ENCODE results near the gene ELAVL2. TPM values are rescaled to one million over a fixed set of nuclear protein-coding genes. Genes with fewer than 3 reads are reported as not detected.

ELAVL2 gene
- total RNA-seq, 1 experiment from 2014 or later = 0.18 TPM

GRCh38 chr9:23682891-23683431, 143.1 kb downstream of the ELAVL2 start:
- Mint-ChIP-seq H3K4me3 (ENCODE audit: unreplicated experiment) (no peak overlapping the region), H3K36me3 (ENCODE audit: insufficient read depth, unreplicated experiment) (no peaks in the 10 kb centered on the region), H3K9me3 (ENCODE audit: unreplicated experiment) (no peaks in the 10 kb centered on the region), H3K4me1 (ENCODE audit: low read depth, unreplicated experiment) (no peaks in the 10 kb centered on the region), H3K27ac (ENCODE audit: unreplicated experiment) (no peak overlapping the region), H3K27me3 (ENCODE audit: insufficient read depth, unreplicated experiment) (no peaks in the 10 kb centered on the region)
- intact Hi-C loops (cut with micrococcal nuclease; ENCODE audit: unreplicated experiment) = no loop called here
- ChIA-PET CTCF (no interaction called here), POLR2A (no interaction called here)
- TF ChIP-seq CTCF (IDR thresholded peaks at IDR 0.05; ENCODE audit: insufficient read depth in 1 of 2, low read depth in 1 of 2, low read length in 1 of 2, severe bottlenecking in 1 of 2, unreplicated experiment in 1 of 2) = no peak
- Histone ChIP-seq H3K4me1 (no peaks in the 10 kb centered on the region), H3K4me3 (ENCODE audit: low read depth, low read length) (no peak overlapping the region), H3K36me3 (ENCODE audit: control insufficient read depth, insufficient read depth, low read length) (no peaks in the 10 kb centered on the region), H3K27me3 (replicated peaks; ENCODE audit: control insufficient read depth, insufficient read depth, low read length) (no peaks in the 10 kb centered on the region), H3K9me3 (no peaks in the 10 kb centered on the region)
- DNase-seq = no peak
- BruUV-seq (replicated peaks) = no TSS peak

DNA sequence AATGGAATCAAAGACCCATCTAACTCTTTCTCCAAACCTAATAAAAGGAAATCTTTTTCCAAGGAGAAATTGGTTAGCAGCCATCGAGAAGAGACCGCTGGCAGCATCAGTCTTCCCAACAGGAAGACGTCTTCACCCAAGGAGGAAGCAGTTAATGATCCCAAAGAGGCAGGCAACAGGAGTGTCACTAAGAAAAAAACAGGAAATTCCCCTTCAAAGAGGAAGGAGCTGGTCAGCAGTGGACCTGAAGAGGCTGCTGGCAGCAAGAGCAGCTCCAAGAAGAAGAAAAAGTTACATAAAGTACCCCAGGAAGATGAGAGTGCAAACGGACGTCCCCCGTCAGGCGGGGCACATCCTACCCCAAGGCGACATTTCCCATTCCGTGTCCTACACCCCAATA, 143.7 kb downstream of the ELAVL2 start:
- no TSS peak for BruUV-seq (replicated peaks)
- no peaks in the 10 kb centered on the region for H3K27me3 ChIP-seq (replicated peaks; ENCODE audit: control insufficient read depth, insufficient read depth, low read length)
- H3K9me3 ChIP-seq = no peaks in the 10 kb centered on the region
- Mint-ChIP-seq H3K9me3 (ENCODE audit: unreplicated experiment) (no peaks in the 10 kb centered on the region), H3K4me3 (ENCODE audit: unreplicated experiment) (no peak overlapping the region), H3K36me3 (ENCODE audit: insufficient read depth, unreplicated experiment) (no peaks in the 10 kb centered on the region), H3K4me1 (ENCODE audit: low read depth, unreplicated experiment) (no peaks in the 10 kb centered on the region), H3K27me3 (ENCODE audit: insufficient read depth, unreplicated experiment) (no peaks in the 10 kb centered on the region), H3K27ac (ENCODE audit: unreplicated experiment) (no peak overlapping the region)
- H3K4me3 ChIP-seq (ENCODE audit: low read depth, low read length) = no peak overlapping the region
- intact Hi-C loops (cut with micrococcal nuclease; ENCODE audit: unreplicated experiment) = no loop called here
- DNase-seq = no peak
- ChIA-PET POLR2A (no interaction called here), CTCF (no interaction called here)
- no peak for TF ChIP-seq CTCF (IDR thresholded peaks at IDR 0.05; ENCODE audit: insufficient read depth in 1 of 2, low read depth in 1 of 2, low read length in 1 of 2, severe bottlenecking in 1 of 2, unreplicated experiment in 1 of 2)
- H3K4me1 ChIP-seq = no peaks in the 10 kb centered on the region
- no peaks in the 10 kb centered on the region for H3K36me3 ChIP-seq (ENCODE audit: control insufficient read depth, insufficient read depth, low read length)

GRCh38 chr9:23677446-23677845, 148.6 kb downstream of the ELAVL2 start:
- Mint-ChIP-seq H3K27ac (ENCODE audit: unreplicated experiment) (no peak overlapping the region), H3K36me3 (ENCODE audit: insufficient read depth, unreplicated experiment) (no peaks in the 10 kb centered on the region), H3K27me3 (ENCODE audit: insufficient read depth, unreplicated experiment) (no peaks in the 10 kb centered on the region), H3K4me3 (ENCODE audit: unreplicated experiment) (no peak overlapping the region), H3K4me1 (ENCODE audit: low read depth, unreplicated experiment) (no peaks in the 10 kb centered on the region), H3K9me3 (ENCODE audit: unreplicated experiment) (no peaks in the 10 kb centered on the region)
- TF ChIP-seq CTCF (IDR thresholded peaks at IDR 0.05; ENCODE audit: insufficient read depth in 1 of 2, low read depth in 1 of 2, low read length in 1 of 2, severe bottlenecking in 1 of 2, unreplicated experiment in 1 of 2) = no peak
- ChIA-PET CTCF (no interaction called here), POLR2A (no interaction called here)
- Histone ChIP-seq H3K9me3 (no peaks in the 10 kb centered on the region), H3K36me3 (ENCODE audit: control insufficient read depth, insufficient read depth, low read length) (no peaks in the 10 kb centered on the region), H3K27me3 (replicated peaks; ENCODE audit: control insufficient read depth, insufficient read depth, low read length) (no peaks in the 10 kb centered on the region), H3K4me3 (ENCODE audit: low read depth, low read length) (no peak overlapping the region), H3K4me1 (no peaks in the 10 kb centered on the region)
- intact Hi-C loops (cut with micrococcal nuclease; ENCODE audit: unreplicated experiment) = no loop called here
- no TSS peak for BruUV-seq (replicated peaks)
- no peak for DNase-seq

All from Caco-2 (cell line).